Measurements from ENCODE around the gene GPC4.

The GPC4 gene

GRCh38 chrX:133250184-133251100 lies 164.8 kb downstream of the GPC4 start:
- no peak for ATAC-seq
- TF ChIP-seq SNAI2 (CRISPR knock-in tag; IDR thresholded peaks at IDR 0.05) (no peak), RARB (CRISPR knock-in tag; IDR thresholded peaks at IDR 0.05) (no peak), ISL1 (CRISPR knock-in tag; IDR thresholded peaks at IDR 0.05) (no peak), TOX (CRISPR knock-in tag; IDR thresholded peaks at IDR 0.05; ENCODE audit: borderline replicate concordance) (no peak), ZFP3 (CRISPR knock-in tag; IDR thresholded peaks at IDR 0.05) (no peak), GLIS3 (CRISPR knock-in tag; IDR thresholded peaks at IDR 0.05) (no peak), CREB5 (CRISPR knock-in tag; IDR thresholded peaks at IDR 0.05; ENCODE audit: low read depth) (no peak), POU6F1 (CRISPR knock-in tag; IDR thresholded peaks at IDR 0.05; ENCODE audit: borderline replicate concordance, low read depth) (no peak), ZNF8 (CRISPR knock-in tag; IDR thresholded peaks at IDR 0.05) (no peak), ZNF565 (CRISPR knock-in tag; conservative IDR thresholded peaks at IDR 0.05; ENCODE audit: low read depth) (no peak), TCF4 (CRISPR knock-in tag; IDR thresholded peaks at IDR 0.05; ENCODE audit: borderline replicate concordance) (no peak)
- TF ChIP-seq, protein P1, sequence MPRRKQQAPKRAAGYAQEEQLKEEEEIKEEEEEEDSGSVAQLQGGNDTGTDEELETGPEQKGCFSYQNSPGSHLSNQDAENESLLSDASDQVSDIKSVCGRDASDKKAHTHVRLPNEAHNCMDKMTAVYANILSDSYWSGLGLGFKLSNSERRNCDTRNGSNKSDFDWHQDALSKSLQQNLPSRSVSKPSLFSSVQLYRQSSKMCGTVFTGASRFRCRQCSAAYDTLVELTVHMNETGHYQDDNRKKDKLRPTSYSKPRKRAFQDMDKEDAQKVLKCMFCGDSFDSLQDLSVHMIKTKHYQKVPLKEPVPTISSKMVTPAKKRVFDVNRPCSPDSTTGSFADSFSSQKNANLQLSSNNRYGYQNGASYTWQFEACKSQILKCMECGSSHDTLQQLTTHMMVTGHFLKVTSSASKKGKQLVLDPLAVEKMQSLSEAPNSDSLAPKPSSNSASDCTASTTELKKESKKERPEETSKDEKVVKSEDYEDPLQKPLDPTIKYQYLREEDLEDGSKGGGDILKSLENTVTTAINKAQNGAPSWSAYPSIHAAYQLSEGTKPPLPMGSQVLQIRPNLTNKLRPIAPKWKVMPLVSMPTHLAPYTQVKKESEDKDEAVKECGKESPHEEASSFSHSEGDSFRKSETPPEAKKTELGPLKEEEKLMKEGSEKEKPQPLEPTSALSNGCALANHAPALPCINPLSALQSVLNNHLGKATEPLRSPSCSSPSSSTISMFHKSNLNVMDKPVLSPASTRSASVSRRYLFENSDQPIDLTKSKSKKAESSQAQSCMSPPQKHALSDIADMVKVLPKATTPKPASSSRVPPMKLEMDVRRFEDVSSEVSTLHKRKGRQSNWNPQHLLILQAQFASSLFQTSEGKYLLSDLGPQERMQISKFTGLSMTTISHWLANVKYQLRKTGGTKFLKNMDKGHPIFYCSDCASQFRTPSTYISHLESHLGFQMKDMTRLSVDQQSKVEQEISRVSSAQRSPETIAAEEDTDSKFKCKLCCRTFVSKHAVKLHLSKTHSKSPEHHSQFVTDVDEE (CRISPR knock-in tag; IDR thresholded peaks at IDR 0.05) = no peak
